K562 treated with DMSO at 1 percent for 48 hours (cell line): ENCODE data around the gene DUS2. TPM values are rescaled to one million over a fixed set of nuclear protein-coding genes. Genes with fewer than 3 reads are reported as not detected.

Source experiments
- total RNA-seq: library from RNA; unstranded; fragments of 300-600 nt; gene quantifications from 2 replicates; pipeline ENCODE4 v1.2.3, GENCODE V29; 2022; ENCODE audit warnings: low replicate concordance; ENCODE audit errors: extremely low read depth

DUS2 gene
- total RNA-seq: not detected in 2 replicates

GRCh38 chr16:68022728-68023537 is at the start of gene DUS2, which contains the start of gene DDX28:
Gene DUS2 (plus strand): TSS chr16:68023284. CDS start chr16:68038024, 14,740 bp downstream.
Gene DDX28 (minus strand): TSS chr16:68023232. CDS start chr16:68023202, 30 bp downstream.

GRCh38 chr16:67979955-67980678 is 43.0 kb upstream of the DUS2 start, which contains the start of gene DPEP3:
Gene DPEP3 (minus strand): TSS chr16:67980499. CDS start chr16:67980380, 119 bp downstream.

GRCh38 chr16:67998779-67999688 is 24.1 kb upstream of the DUS2 start, which contains the start of gene DPEP2:
Gene DPEP2 (minus strand): TSS chr16:67999484. CDS start chr16:67993212, 6,272 bp downstream.

GRCh38 chr16:68015681-68016080 is 7.4 kb upstream of the DUS2 start, which contains the start of gene DPEP2NB:
Gene DPEP2NB (minus strand): TSS chr16:68015911. CDS start chr16:68015770, 141 bp downstream.

GRCh38 chr16:68085259-68086071 is 62.4 kb downstream of the DUS2 start, which contains the start of gene NFATC3:
Gene NFATC3 (plus strand): TSS chr16:68085370. CDS start chr16:68085682, 312 bp downstream.

Other genes with a start within 250 kb of the DUS2 start
- gene RANBP10, start 216.7 kb upstream of the DUS2 start, total RNA-seq: not detected in 2 replicates
- gene TSNAXIP1, start 216.4 kb upstream of the DUS2 start, total RNA-seq: not detected in 2 replicates
- gene THAP11, start 181.0 kb upstream of the DUS2 start, total RNA-seq: 250 TPM in 1 of 2 replicates, not detected in the other
- gene NUTF2, start 176.4 kb upstream of the DUS2 start, total RNA-seq: not detected in 2 replicates
- not detected in 2 replicates for gene CENPT, start 175.6 kb upstream of the DUS2 start, total RNA-seq
- gene EDC4, start 150.2 kb upstream of the DUS2 start, total RNA-seq: 278 TPM in 1 of 2 replicates, not detected in the other
- not detected in 2 replicates for gene NRN1L, start 138.4 kb upstream of the DUS2 start, total RNA-seq
- gene PSKH1, start 130.0 kb upstream of the DUS2 start, total RNA-seq: not detected in 2 replicates
- gene CTRL, start 91.4 kb upstream of the DUS2 start, total RNA-seq: not detected in 2 replicates
- not detected in 2 replicates for gene PSMB10, start 86.4 kb upstream of the DUS2 start, total RNA-seq
- gene LCAT, start 79.2 kb upstream of the DUS2 start, total RNA-seq: not detected in 2 replicates
- not detected in 2 replicates for gene SLC12A4, start 54.6 kb upstream of the DUS2 start, total RNA-seq
- gene DPEP3, start 42.8 kb upstream of the DUS2 start, total RNA-seq: not detected in 2 replicates
- gene DPEP2, start 23.8 kb upstream of the DUS2 start, total RNA-seq: not detected in 2 replicates
- gene DPEP2NB, start 7.4 kb upstream of the DUS2 start, total RNA-seq: not detected in 2 replicates
- not detected in 2 replicates for gene DDX28, start 52 bp upstream of the DUS2 start, total RNA-seq
- not detected in 2 replicates for gene NFATC3, start 62.1 kb downstream of the DUS2 start, total RNA-seq
- not detected in 2 replicates for gene ESRP2, start 212.8 kb downstream of the DUS2 start, total RNA-seq
- gene PLA2G15, start 222.1 kb downstream of the DUS2 start, total RNA-seq: not detected in 2 replicates
- not detected in 2 replicates for gene SLC7A6, start 241.2 kb downstream of the DUS2 start, total RNA-seq